Measurements from ENCODE around the gene ZNF518A. TPM values are rescaled to one million over a fixed set of nuclear protein-coding genes. Genes with fewer than 3 reads are reported as not detected.

ZNF518A gene
- polyA plus RNA-seq, 3 donors, result 9.5 to 15.8 (median 13.2) TPM

GRCh38 chr10:96208271-96208670 lies 78.2 kb downstream of the ZNF518A start:
- TF ChIP-seq CTCF (IDR thresholded peaks at IDR 0.05), result no peak
- Histone ChIP-seq H3K27me3 (ENCODE audit: control insufficient read depth in 2 of 2, insufficient read depth in 2 of 2, low read length in 2 of 2) (no peaks in the 10 kb centered on the region), H3K4me3 (replicated peaks in 1 of 3; ENCODE audit: low read depth in 2 of 3, low read length in 3 of 3) (no peak overlapping the region), H3K9ac (ENCODE audit: insufficient read depth, low read length, poor library complexity, severe bottlenecking) (no peak overlapping the region), H3K4me2 (replicated peaks; ENCODE audit: extremely low read depth, low read length, poor library complexity, severe bottlenecking) (no peak overlapping the region), H3K27ac (ENCODE audit: low read depth in 1 of 2, low read length in 2 of 2) (no peak overlapping the region), H3K4me1 (ENCODE audit: control insufficient read depth in 1 of 2, insufficient read depth in 2 of 2, low read length in 2 of 2) (no peaks in the 10 kb centered on the region), H4K20me1 (ENCODE audit: insufficient read depth, low read length) (no peaks in the 10 kb centered on the region), H3K36me3 (replicated peaks in 1 of 2; ENCODE audit: control insufficient read depth in 1 of 2, insufficient read depth in 2 of 2, low read length in 2 of 2) (no peaks in the 10 kb centered on the region), H3K79me2 (ENCODE audit: insufficient read depth, low read length) (no peaks in the 10 kb centered on the region), H2AFZ (ENCODE audit: insufficient read depth, low read depth, low read length, poor library complexity, severe bottlenecking) (no peak overlapping the region), H3K9me3 (replicated peaks in 1 of 2; ENCODE audit: control insufficient read depth in 1 of 2, insufficient read depth in 1 of 2, low read length in 2 of 2) (no peaks in the 10 kb centered on the region)
- H3K27ac Mint-ChIP-seq, result no peak overlapping the region
- 100% methylated on average over 1 of the region's 2 CpGs for WGBS (ENCODE audit: insufficient coverage)
- no peaks in the 10 kb centered on the region for H3K27me3 Mint-ChIP-seq (ENCODE audit: low read depth in 3 of 3)
- no peaks in the 10 kb centered on the region for H3K9me3 Mint-ChIP-seq
- DNase-seq, result no peak
- no peaks in the 10 kb centered on the region for H3K36me3 Mint-ChIP-seq
- intact Hi-C loops (cut with micrococcal nuclease), result no loop called here
- H3K4me1 Mint-ChIP-seq, result peaks cover 6% of the 10 kb centered on the region
- no peak overlapping the region for H3K4me3 Mint-ChIP-seq

GRCh38 chr10:96208946-96209345 lies 78.8 kb downstream of the ZNF518A start:
- Histone ChIP-seq H3K4me1 (ENCODE audit: control insufficient read depth in 1 of 2, insufficient read depth in 2 of 2, low read length in 2 of 2) (no peaks in the 10 kb centered on the region), H3K4me2 (replicated peaks; ENCODE audit: extremely low read depth, low read length, poor library complexity, severe bottlenecking) (no peak overlapping the region), H3K9ac (ENCODE audit: insufficient read depth, low read length, poor library complexity, severe bottlenecking) (no peak overlapping the region), H2AFZ (ENCODE audit: insufficient read depth, low read depth, low read length, poor library complexity, severe bottlenecking) (no peak overlapping the region), H3K27ac (ENCODE audit: low read depth in 1 of 2, low read length in 2 of 2) (no peak overlapping the region), H3K79me2 (ENCODE audit: insufficient read depth, low read length) (no peaks in the 10 kb centered on the region), H3K36me3 (replicated peaks in 1 of 2; ENCODE audit: control insufficient read depth in 1 of 2, insufficient read depth in 2 of 2, low read length in 2 of 2) (no peaks in the 10 kb centered on the region), H3K27me3 (ENCODE audit: control insufficient read depth in 2 of 2, insufficient read depth in 2 of 2, low read length in 2 of 2) (no peaks in the 10 kb centered on the region), H4K20me1 (ENCODE audit: insufficient read depth, low read length) (no peaks in the 10 kb centered on the region), H3K9me3 (replicated peaks in 1 of 2; ENCODE audit: control insufficient read depth in 1 of 2, insufficient read depth in 1 of 2, low read length in 2 of 2) (no peaks in the 10 kb centered on the region), H3K4me3 (replicated peaks in 1 of 3; ENCODE audit: low read depth in 2 of 3, low read length in 3 of 3) (no peak overlapping the region)
- Mint-ChIP-seq H3K27me3 (ENCODE audit: low read depth in 3 of 3) (no peaks in the 10 kb centered on the region), H3K9me3 (no peaks in the 10 kb centered on the region), H3K27ac (no peak overlapping the region), H3K4me1 (peaks cover 6% of the 10 kb centered on the region), H3K36me3 (peaks cover 0 to under 1% of the 10 kb centered on the region in 2 donors), H3K4me3 (no peak overlapping the region)
- no peak for TF ChIP-seq CTCF (IDR thresholded peaks at IDR 0.05)
- intact Hi-C loops (cut with micrococcal nuclease), result no loop called here
- no peak for DNase-seq
- 100% methylated on average over 2 of the region's 5 CpGs for WGBS (ENCODE audit: insufficient coverage)

Measured in CD14-positive monocyte (primary cell).